PC-9 (cell line): ENCODE data around the gene MCM5.

Experiments
- EZH2 ChIP-seq: fragments of 200-600 bp; sonication (generic); IDR thresholded peaks from 2 replicates; pipeline ENCODE4 v1.8.0; 2017; ENCODE audit warnings: antibody characterized with exemption, low read depth
- TF ChIP-seq, protein P1 (sequence below): fragments of 200-600 bp; sonication (generic); conservative IDR thresholded peaks from 2 replicates; pipeline ENCODE4 v1.6.1; 2017; ENCODE audit warnings: mixed run types, antibody characterized with exemption, mild to moderate bottlenecking, moderate library complexity

DNA sequence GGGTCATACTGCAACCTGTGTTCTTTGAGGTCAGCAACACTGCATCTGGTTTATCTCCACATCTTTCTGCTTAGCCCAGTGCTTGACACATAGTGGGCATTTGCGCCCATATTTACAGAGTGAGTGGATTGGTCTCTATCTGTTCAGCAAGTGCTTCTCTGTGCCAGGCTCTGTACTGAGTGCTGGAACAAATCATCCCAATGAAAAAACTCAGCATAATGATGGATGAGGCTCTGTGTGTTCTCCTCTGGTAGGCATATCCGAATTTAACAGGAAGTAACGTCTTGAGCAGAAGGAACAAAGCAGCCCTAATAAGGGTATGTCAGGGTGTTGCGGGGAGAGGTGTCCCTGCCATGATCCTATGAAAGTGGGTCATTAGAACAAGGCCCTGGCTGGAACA, 46.0 kb downstream of the MCM5 start:
- TF ChIP-seq, protein P1, sequence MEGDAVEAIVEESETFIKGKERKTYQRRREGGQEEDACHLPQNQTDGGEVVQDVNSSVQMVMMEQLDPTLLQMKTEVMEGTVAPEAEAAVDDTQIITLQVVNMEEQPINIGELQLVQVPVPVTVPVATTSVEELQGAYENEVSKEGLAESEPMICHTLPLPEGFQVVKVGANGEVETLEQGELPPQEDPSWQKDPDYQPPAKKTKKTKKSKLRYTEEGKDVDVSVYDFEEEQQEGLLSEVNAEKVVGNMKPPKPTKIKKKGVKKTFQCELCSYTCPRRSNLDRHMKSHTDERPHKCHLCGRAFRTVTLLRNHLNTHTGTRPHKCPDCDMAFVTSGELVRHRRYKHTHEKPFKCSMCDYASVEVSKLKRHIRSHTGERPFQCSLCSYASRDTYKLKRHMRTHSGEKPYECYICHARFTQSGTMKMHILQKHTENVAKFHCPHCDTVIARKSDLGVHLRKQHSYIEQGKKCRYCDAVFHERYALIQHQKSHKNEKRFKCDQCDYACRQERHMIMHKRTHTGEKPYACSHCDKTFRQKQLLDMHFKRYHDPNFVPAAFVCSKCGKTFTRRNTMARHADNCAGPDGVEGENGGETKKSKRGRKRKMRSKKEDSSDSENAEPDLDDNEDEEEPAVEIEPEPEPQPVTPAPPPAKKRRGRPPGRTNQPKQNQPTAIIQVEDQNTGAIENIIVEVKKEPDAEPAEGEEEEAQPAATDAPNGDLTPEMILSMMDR, result no peak
- no peak for TF ChIP-seq EZH2
